IPS DF 4.7 (cell line): ENCODE data around the gene CCNB1IP1.
"Not testable (repeated sequence)": the region's sequence is repeated elsewhere in the genome, so short reads cannot be mapped to it uniquely, and the experiment has no call there.

ENCODE experiments used
- DNase-seq: peaks from one replicate; pipeline ENCODE4 v3.0.0-alpha.2; 2013; ENCODE audit warnings: low spot score; ENCODE audit errors: extremely low read depth

The CCNB1IP1 gene

GRCh38 chr14:20332788-20333493 is at the start of gene CCNB1IP1:
Gene CCNB1IP1, minus strand, starts transcription at chr14:20333279. Its CDS starts 16,756 bp downstream, at chr14:20316523.
- DNase-seq, result peak; percentile 94

DNA sequence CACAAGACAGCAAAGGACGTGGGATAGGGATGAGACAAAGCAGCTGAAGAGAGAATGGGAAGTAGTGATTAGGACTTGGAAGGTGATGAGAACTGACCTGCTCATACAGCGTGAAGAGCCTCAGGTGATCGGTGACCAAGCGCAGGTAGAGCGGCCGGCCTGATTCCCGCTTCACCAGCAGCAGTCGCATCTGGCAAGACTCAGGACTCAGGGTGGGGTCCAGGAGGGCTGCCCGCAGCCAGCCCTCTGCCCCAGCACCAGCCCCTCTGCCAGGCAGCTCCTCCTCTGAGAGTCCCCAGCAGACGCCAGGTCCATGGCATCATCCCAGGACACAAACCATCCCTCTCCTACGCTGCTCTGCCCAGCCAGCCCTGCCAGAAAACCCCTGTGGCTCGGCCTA is 49.4 kb upstream of the CCNB1IP1 start:
- DNase-seq, result no peak

DNA sequence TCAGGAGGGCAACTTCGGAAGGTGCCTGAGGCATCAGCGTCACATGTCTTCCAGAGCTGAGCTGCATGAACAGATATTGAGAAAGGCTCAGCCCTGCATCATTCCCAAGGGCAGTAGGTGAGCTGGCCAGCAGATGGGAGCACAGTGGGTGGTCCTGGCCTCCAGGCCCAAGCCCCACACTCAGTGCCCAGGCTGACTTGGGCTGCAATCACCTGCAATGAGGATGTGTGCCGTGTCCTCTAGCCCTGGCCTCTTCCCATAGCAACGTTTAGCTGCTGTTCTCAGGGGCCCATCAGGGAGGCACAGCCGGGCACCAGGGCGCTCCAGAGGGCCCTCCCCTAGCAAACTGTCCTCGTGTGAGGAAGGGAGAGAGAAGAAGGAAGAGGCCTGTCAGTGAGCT is 48.3 kb upstream of the CCNB1IP1 start:
- DNase-seq, result no peak

- DNase-seq, result no peak
Measured at GRCh38 chr14:20380681-20381080, 47.6 kb upstream of the CCNB1IP1 start.

DNA sequence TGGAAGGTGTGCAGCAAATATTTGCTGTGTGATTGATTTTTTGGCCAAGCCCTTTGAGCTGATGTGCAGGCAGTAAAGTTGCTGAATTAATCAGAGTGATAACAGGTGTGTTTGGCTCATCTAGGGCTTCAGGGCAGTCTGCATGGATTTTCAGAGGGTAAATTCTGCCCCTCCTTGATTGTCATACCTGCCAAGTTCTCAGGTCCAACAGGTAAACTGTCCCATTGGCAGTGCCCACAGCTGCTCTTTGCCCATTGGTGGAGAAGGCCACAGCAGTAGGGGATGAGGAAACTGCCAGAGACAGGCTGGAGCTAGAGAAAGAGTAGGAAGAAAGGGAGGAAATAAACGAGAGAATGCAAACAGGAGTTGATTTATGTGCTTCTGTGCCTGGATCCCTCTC is 46.7 kb upstream of the CCNB1IP1 start:
- DNase-seq, result no peak

DNA sequence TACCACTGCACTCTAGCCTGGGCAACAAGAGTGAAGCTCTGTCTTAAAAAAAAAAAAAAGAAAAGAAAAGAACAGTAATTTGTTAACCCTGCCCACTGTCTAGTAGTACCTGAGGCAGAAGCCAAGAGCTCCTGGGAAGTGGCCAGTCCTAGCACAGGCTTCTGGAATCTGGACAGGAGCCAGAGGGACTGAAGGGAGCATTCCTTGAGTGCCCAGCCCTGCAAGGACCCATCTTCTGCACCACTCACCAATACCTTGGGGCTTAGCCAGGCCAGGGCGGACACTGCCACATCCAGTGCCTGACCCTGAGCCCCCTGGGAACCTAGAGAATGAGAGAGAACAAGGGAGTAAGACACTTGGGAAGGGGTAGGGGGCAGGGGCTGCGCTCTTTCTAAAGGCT is 44.1 kb upstream of the CCNB1IP1 start:
- no peak for DNase-seq

GRCh38 chr14:20376071-20376588 is 43.1 kb upstream of the CCNB1IP1 start:
- no peak for DNase-seq

DNA sequence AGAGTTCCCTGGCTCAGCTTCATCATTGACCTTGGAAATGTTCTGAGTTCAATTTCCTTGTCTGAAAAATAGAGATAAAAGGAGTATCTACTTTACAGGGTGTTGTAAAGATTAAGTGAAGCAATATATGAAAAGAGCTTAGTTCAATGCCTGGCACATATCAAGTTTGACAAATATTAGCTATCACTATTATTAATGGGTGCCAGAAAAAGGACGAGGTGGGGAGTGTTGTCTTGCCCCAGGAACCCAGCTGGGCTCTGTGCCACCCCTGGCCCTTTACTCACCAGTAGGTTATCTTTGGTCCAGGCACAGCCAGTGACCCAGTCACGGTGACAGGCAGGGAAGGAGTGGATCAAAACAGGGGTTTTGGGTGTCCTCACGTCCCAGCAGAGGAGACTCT is 42.4 kb upstream of the CCNB1IP1 start:
- DNase-seq, result no peak

DNA sequence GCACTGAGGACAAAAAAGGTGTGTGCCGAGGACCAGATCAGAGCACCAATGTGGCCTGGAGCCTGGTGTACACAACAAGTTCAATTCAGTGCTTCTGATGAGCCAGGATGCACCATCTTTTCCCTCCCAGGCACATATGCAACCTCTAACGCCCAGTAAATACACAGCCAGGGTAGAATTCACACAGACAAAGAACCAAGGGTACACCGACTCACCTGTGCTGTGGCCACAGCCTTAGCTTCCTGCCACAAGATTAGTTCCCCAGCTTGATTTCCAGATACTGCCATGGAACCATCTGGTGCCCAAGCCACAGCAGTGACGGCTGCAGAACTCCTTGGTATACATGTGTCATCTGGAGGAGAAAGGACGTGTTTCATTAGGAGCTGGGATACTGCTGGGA is 39.7 kb upstream of the CCNB1IP1 start:
- no peak for DNase-seq

- DNase-seq, result no peak
Measured at GRCh38 chr14:20365928-20366327, 32.8 kb upstream of the CCNB1IP1 start.

DNA sequence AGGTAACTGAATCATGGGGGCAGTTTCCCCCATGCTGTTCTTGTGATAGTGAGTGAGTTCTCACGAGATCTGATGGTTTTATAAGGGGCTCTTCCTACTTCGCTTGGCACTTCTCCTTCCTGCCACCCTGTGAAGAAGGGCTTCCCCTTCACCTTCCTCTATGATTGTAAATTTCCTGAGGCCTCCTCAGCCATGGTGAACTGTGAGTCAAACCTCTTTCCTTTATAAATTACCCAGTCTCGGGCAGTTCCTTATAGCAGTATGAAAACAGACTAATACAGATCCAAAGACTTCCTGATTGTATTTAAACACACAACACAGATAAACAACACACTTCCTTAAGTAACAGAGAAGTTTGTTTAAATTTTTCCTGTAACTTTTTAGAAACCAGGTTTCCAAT is 25.4 kb upstream of the CCNB1IP1 start:
- not testable (repeated sequence) for DNase-seq

GRCh38 chr14:20356422-20356821 is 23.3 kb upstream of the CCNB1IP1 start:
- no peak for DNase-seq

GRCh38 chr14:20350860-20351259 is 17.8 kb upstream of the CCNB1IP1 start:
- no peak for DNase-seq

DNA sequence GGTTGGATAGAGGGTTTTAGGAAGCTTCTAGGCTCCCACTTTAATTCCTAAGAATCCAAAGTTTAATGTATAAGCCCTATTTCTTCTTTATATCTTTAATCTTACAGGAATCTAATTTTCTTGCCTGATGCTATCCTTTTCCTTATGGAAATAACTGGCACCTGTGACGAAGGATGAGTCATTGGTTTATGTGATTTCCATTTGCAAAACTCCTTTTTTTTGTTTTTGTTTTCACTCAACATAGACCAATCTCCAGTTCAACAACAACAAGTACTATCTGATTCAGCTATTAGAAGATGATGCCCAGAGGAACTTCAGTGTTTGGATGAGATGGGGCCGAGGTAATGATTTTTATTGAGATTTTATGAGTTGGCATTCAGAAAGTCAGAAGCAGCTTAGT is 17.2 kb upstream of the CCNB1IP1 start:
- no peak for DNase-seq

- no peak for DNase-seq
Measured at GRCh38 chr14:20347747-20348146, 14.7 kb upstream of the CCNB1IP1 start.

GRCh38 chr14:20346713-20347112 is 13.6 kb upstream of the CCNB1IP1 start:
- DNase-seq, result no peak

DNA sequence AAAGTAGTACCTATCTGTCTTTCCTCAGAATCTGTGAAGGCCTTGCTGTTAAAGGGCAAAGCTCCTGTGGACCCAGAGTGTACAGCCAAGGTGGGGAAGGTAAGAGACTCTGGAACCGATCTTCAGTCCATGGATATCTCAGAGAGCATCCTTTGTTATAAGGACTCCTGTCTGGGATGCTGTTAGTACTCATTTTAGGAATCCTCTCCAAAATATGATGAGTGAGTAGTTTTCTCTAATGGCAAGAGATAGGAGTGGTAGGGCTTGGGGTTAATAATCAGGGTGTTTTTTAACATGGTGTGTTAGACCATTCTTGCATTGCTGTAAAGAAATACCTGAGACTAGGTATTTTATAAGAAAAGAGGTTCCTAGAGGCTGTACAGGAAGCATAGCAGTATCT is 12.3 kb upstream of the CCNB1IP1 start:
- DNase-seq, result no peak

DNA sequence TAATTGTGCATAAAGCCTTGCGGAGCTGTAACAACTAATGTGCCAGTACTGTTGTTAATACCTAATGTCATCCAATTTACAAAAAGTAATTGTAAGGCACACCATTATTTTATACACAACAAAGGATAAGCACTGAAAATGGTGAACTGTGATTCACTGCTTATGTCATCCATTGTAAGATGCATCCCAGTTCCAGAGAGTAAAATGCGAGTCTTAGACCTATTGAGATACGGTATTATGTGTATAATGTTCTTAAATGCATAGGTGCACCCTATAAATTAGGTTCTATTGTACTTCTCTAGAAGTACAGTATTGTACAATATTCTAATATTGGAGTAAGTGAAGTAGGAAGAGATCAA is 10.8 kb upstream of the CCNB1IP1 start:
- DNase-seq, result no peak

GRCh38 chr14:20343092-20343861 is 10.2 kb upstream of the CCNB1IP1 start, which contains the start of gene PARP2:
Gene PARP2, plus strand, starts transcription at chr14:20343635. Its CDS starts 7 bp downstream, at chr14:20343642.
- peak; percentile 95 for DNase-seq

DNA sequence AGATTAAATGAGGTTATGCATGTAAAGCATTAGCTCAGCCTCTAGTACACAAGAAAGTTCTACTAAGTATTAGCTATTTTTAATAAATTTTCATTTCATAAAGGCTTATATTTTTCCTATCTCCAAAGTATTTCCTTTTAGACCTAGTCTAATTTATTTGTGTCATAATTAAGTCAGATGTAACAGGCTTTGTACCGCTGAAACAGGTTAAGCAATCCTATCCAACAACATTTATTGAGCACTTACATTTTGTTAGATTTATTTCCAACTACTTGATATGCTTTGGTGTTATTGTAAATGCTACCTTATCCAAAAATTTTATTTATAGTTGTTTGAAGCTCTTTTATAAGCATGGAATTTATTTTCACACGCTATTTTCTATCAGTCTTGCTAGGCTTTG is 8.6 kb upstream of the CCNB1IP1 start:
- DNase-seq, result no peak

DNA sequence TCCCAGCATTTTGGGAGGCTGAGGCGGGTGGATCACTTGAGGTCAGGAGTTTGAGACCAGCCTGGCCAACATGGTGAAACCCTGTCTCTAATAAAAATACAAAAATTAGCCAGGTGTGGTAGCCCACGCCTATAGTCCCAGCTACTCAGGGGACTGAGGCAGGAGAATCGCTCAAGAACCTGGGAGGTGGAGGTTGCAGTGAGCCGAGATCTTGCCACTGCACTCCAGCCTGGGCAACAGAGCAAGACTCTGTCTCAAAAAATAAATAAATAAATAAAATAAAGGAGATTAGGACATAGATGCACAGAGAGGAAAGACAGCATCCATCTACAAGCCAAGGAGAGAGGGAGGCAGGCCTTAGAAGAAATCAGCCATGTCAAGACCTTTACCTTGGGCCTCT is 8.0 kb upstream of the CCNB1IP1 start:
- not testable (repeated sequence) for DNase-seq

GRCh38 chr14:20334017-20334416 is 938 bp upstream of the CCNB1IP1 start:
- no peak for DNase-seq

- no peak for DNase-seq
Measured at GRCh38 chr14:20333494-20333841, 389 bp upstream of the CCNB1IP1 start.
